ENCODE data around the gene KRTAP12-2.
"Not testable (repeated sequence)": the region's sequence is repeated elsewhere in the genome, so short reads cannot be mapped to it uniquely, and the experiment has no call there.

Gene KRTAP12-2

GRCh38 chr21:44664691-44665090 is 2.0 kb downstream of the KRTAP12-2 start:
- Histone ChIP-seq H3K4me3 (no peak overlapping the region), H3K9me3 (peaks cover 0 to 5% (median 0%) of the 10 kb centered on the region in 3 donors), H3K36me3 (no peaks in the 10 kb centered on the region), H3K27me3 (no peaks in the 10 kb centered on the region), H3K27ac (no peak overlapping the region), H3K4me1 (no peaks in the 10 kb centered on the region)
- intact Hi-C loops (cut with DNase I; ENCODE audit: low total_unique reads): no loop called here
- TF ChIP-seq CTCF (IDR thresholded peaks at IDR 0.05): no peak
- DNase-seq: no peak

GRCh38 chr21:44661567-44661966 is 5.2 kb downstream of the KRTAP12-2 start:
- H3K36me3 ChIP-seq; H3K27ac ChIP-seq; DNase-seq; H3K9me3 ChIP-seq; H3K4me3 ChIP-seq; H3K4me1 ChIP-seq; intact Hi-C loops (cut with DNase I; ENCODE audit: low total_unique reads): not testable (repeated sequence)
- peaks cover 0 to 14% of the 10 kb centered on the region in 2 donors for H3K27me3 ChIP-seq

GRCh38 chr21:44658913-44659595 is 7.7 kb downstream of the KRTAP12-2 start:
- Histone ChIP-seq H3K4me3 (no peak overlapping the region), H3K9me3 (peaks cover 0 to 6% (median 5%) of the 10 kb centered on the region in 3 donors), H3K27ac (no peak overlapping the region), H3K27me3 (peaks cover 0 to 14% of the 10 kb centered on the region in 2 donors), H3K4me1 (no peaks in the 10 kb centered on the region), H3K36me3 (no peaks in the 10 kb centered on the region)
- DNase-seq: no peak
- TF ChIP-seq CTCF (IDR thresholded peaks at IDR 0.05): no peak
- intact Hi-C loops (cut with DNase I; ENCODE audit: low total_unique reads): no loop called here

GRCh38 chr21:44658541-44658910 is 8.2 kb downstream of the KRTAP12-2 start:
- intact Hi-C loops (cut with DNase I; ENCODE audit: low total_unique reads): no loop called here
- no peak for DNase-seq
- H3K27ac ChIP-seq: no peak overlapping the region
- peaks cover 0 to 14% of the 10 kb centered on the region in 2 donors for H3K27me3 ChIP-seq
- no peaks in the 10 kb centered on the region for H3K36me3 ChIP-seq
- H3K9me3 ChIP-seq: peaks cover 0 to 6% (median 5%) of the 10 kb centered on the region in 3 donors
- no peak for TF ChIP-seq CTCF (IDR thresholded peaks at IDR 0.05)
- no peaks in the 10 kb centered on the region for H3K4me1 ChIP-seq
- H3K4me3 ChIP-seq: no peak overlapping the region

- Histone ChIP-seq H3K36me3 (no peaks in the 10 kb centered on the region), H3K27me3 (peaks cover 0 to 14% of the 10 kb centered on the region in 2 donors), H3K9me3 (peaks cover 0 to 6% (median 5%) of the 10 kb centered on the region in 3 donors), H3K27ac (no peak within 1 kb of the TSS), H3K4me3 (no peak within 1 kb of the TSS), H3K4me1 (no peaks in the 10 kb centered on the region)
- DNase-seq: no peak
- TF ChIP-seq CTCF (IDR thresholded peaks at IDR 0.05): no peak
- intact Hi-C loops (cut with DNase I; ENCODE audit: low total_unique reads): no loop called here
Measured at GRCh38 chr21:44657635-44658540, 8.8 kb downstream of the KRTAP12-2 start, which contains the start of gene KRTAP12-3. TSS of gene KRTAP12-3 (plus strand) at chr21:44657932. CDS start at chr21:44657980, 48 bp downstream.

- H3K36me3 ChIP-seq: no peaks in the 10 kb centered on the region
- H3K4me3 ChIP-seq: no peak overlapping the region
- H3K27ac ChIP-seq: no peak overlapping the region
- peaks cover 0 to 6% (median 5%) of the 10 kb centered on the region in 3 donors for H3K9me3 ChIP-seq
- no peak for TF ChIP-seq CTCF (IDR thresholded peaks at IDR 0.05)
- peaks cover 0 to 14% of the 10 kb centered on the region in 2 donors for H3K27me3 ChIP-seq
- intact Hi-C loops (cut with DNase I; ENCODE audit: low total_unique reads): no loop called here
- H3K4me1 ChIP-seq: no peaks in the 10 kb centered on the region
- DNase-seq: no peak
Measured at GRCh38 chr21:44656868-44657267, 9.9 kb downstream of the KRTAP12-2 start.

Measured in tibial artery (tissue), 4 donors.